ENCODE results near the gene MAGEA3.
"Not testable (repeated sequence)": the region's sequence is repeated elsewhere in the genome, so short reads cannot be mapped to it uniquely, and the experiment has no call there.

The MAGEA3 gene

GRCh38 chrX:152697952-152698931, at the start of gene MAGEA3:
MAGEA3 (plus strand) TSS chrX:152698794; CDS start chrX:152700833, 2,039 bp downstream.
- DNase-seq (ENCODE audit: low read depth, low spot score), result not testable (repeated sequence)

DNA sequence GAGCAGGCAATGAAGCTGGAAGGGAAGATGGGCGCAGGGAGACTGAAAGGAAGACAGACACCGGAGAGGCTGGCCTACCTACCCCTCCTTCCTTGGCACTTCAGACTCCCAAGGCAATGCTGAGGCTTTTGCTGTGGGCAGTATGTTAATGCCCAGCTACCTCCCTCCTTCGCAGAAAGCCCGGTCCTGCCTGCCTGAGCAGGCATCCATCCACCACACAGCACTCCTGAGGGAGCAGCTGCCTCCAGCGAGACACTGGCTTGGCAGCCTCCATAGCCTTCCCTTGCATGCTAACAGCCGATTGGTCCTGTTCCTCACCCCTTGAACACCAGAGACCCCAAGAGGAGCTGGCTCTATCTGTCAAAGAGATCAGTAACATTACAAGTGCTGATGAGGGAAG, 46.5 kb upstream of the MAGEA3 start:
- no peak for DNase-seq (ENCODE audit: low read depth, low spot score)

- DNase-seq (ENCODE audit: low read depth, low spot score), result no peak
Measured at GRCh38 chrX:152652467-152652866, 46.1 kb upstream of the MAGEA3 start.

GRCh38 chrX:152656087-152656486, 42.5 kb upstream of the MAGEA3 start:
- DNase-seq (ENCODE audit: low read depth, low spot score), result no peak

DNA sequence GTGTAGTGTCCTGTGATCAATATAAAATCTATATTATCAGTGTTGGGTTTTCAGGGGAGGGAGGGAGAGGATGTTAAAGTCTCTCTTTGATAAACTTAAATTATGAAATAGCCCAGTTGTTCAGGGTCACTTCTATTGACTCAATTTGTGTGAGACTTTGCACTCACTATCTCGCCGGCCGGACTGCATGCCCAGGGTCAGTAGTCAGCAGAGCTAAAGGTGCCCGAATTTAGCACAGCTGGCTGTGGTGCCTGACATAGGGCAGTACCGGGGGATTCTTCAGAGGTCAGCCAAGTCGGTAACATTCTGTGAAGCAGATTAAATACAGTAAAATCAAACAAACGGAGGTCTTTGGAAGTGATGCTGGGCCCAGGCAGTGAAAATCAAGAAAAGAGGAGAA, 41.7 kb upstream of the MAGEA3 start:
- no peak for DNase-seq (ENCODE audit: low read depth, low spot score)

GRCh38 chrX:152658302-152658701, 40.3 kb upstream of the MAGEA3 start:
- no peak for DNase-seq (ENCODE audit: low read depth, low spot score)

DNA sequence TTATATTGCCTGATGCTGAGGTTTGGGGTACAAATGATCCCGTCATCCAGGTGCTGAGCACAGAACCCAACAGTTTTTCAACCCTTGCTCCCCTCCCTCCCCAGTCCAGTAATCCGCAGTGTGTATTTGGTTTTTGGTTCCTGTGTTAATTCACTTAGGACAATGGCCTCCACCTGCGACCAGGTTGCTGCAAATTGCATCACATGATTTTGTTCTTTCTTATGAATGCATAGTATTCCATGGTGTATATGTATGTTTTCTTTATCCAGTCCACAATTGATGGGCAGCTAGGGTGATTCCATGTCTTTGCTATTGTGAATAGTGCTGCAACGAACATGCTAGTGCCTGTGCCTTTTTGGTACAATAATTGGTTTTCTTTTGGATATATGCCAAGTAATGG, 35.5 kb upstream of the MAGEA3 start:
- DNase-seq (ENCODE audit: low read depth, low spot score), result no peak

DNA sequence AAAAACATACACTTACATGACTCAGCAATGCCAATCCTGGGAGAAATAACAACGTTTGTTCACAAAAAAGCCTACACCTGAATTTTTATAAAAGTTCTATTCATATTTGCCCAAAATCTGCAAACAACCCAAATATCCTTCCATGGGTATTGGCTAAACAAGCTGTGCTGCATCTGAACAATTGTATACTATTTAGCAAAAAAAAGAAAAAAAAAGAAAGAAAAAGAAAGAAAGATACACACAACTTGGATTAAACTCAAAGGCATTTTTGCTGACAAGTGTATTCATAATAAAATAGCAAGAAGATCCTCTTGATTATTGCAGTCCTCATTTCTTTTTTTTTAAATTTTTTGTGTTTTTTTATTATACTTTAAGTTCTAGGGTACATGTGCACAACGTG, 24.5 kb upstream of the MAGEA3 start:
- DNase-seq (ENCODE audit: low read depth, low spot score), result no peak

DNA sequence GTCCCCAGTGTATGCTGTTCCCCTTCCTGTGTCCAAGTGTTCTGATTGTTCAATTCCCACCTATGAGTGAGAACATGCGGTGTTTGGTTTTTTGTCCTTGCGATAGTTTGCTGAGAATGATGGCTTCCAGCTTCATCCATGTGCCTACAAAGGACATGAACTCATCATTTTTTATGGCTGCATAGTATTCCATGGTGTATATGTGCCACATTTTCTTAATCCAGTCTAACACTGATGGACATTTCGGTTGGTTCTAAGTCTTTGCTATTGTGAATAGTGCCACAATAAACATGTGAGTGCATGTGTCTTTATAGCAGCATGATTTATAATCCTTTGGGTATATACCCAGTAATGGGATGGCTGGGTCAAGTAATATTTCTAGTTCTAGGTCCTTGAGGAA, 23.9 kb upstream of the MAGEA3 start:
- DNase-seq (ENCODE audit: low read depth, low spot score), result not testable (repeated sequence)

GRCh38 chrX:152681012-152681411, 17.6 kb upstream of the MAGEA3 start:
- DNase-seq (ENCODE audit: low read depth, low spot score), result not testable (repeated sequence)

- DNase-seq (ENCODE audit: low read depth, low spot score), result not testable (repeated sequence)
Measured at GRCh38 chrX:152700390-152700789, 1.8 kb downstream of the MAGEA3 start.

DNA sequence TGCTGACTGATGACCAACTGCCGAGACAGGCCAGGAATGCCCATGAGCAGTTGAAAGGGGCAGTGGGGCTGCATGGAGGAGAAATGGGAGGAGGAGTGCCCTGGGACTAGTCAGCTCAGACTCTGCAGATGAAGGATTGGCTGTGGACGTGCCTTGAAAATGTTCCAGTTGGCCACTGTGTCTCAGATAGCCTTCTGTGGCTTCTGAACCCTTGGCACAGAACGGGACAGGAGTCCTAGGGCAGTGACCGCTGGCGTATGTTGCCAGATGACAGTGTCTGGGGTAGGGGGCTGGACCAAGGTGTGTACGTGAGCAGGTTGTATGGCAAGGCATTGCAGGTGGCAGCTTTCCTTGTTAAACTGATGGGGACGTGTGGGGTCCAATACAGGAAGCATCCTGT, 7.9 kb downstream of the MAGEA3 start:
- not testable (repeated sequence) for DNase-seq (ENCODE audit: low read depth, low spot score)

GRCh38 chrX:152709173-152709572, 10.6 kb downstream of the MAGEA3 start, which contains the start of gene CSAG2:
CSAG2 (minus strand) TSS chrX:152709273; CDS start chrX:152709112, 161 bp downstream.
- not testable (repeated sequence) for DNase-seq (ENCODE audit: low read depth, low spot score)

- not testable (repeated sequence) for DNase-seq (ENCODE audit: low read depth, low spot score)
Measured at GRCh38 chrX:152713195-152713594, 14.6 kb downstream of the MAGEA3 start.

- not testable (repeated sequence) for DNase-seq (ENCODE audit: low read depth, low spot score)
Measured at GRCh38 chrX:152713815-152714787, 15.5 kb downstream of the MAGEA3 start, which contains the start of gene MAGEA2B. MAGEA2B (plus strand) TSS chrX:152714628; CDS start chrX:152717107, 2,479 bp downstream.

DNA sequence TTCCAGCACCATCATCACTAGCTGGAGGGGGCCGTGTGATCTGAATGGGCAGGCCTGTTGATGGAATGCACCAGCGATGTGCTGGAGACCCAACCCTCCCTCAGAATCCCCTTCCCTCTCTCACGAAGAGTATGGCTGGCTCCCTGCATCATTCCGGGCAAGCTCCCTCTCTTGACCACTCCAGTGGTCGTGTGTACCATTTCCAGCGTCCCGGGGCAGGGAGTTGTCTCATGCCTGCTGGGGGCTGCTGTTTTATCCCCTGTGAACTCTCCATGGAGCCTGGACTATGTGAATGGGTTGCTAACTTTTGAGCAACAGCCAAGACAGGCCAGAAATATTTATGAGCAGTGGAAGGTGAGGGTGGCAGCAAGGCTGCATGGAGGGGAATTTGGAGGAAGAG, 26.8 kb downstream of the MAGEA3 start:
- DNase-seq (ENCODE audit: low read depth, low spot score), result no peak

DNA sequence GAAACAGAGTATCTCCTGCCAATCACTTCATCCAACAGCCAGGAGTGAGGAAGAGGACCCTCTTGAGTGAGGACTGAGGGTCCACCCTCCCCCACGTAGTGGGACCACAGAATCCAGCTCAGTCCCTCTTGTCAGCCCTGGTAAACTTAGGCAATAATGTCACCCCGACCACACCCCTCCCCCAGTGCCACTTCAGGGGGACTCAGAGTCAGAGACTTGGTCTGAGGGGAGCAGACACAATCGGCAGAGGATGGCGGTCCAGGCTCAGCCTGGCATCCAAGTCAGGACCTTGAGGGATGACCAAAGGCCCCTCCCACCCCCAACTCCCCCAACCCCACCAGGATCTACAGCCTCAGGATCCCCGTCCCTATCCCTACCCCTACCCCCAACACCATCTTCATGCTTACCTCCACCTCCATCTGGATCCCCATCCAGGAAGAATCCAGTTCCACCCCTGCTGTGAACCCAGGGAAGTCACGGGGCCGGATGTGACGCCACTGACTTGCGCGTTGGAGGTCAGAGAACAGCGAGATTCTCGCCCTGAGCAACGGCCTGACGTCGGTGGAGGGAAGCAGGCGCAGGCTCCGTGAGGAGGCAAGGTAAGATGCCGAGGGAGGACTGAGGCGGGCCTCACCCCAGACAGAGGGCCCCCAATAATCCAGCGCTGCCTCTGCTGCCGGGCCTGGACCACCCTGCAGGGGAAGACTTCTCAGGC, 34.8 kb downstream of the MAGEA3 start, which contains the start of the genes CSAG1 and MAGEA12:
Gene CSAG1 (minus strand): TSS at position 461 of the 715 bp plus-strand sequence. CDS start 1,261 bp downstream, outside the sequence.
Gene MAGEA12 (plus strand): TSS at position 497 of the 715 bp plus-strand sequence. CDS start 2,405 bp downstream, outside the sequence.
- DNase-seq (ENCODE audit: low read depth, low spot score), result no peak

- not testable (repeated sequence) for DNase-seq (ENCODE audit: low read depth, low spot score)
Measured at GRCh38 chrX:152734143-152734858, 35.7 kb downstream of the MAGEA3 start.

- DNase-seq (ENCODE audit: low read depth, low spot score), result no peak
Measured at GRCh38 chrX:152735101-152735500, 36.5 kb downstream of the MAGEA3 start.
